ENCODE results near the gene SEMA3E. TPM values are rescaled to one million over a fixed set of nuclear protein-coding genes. Genes with fewer than 3 reads are reported as not detected.

The SEMA3E gene
- total RNA-seq, 1 experiment from 2014 or later = not detected

DNA sequence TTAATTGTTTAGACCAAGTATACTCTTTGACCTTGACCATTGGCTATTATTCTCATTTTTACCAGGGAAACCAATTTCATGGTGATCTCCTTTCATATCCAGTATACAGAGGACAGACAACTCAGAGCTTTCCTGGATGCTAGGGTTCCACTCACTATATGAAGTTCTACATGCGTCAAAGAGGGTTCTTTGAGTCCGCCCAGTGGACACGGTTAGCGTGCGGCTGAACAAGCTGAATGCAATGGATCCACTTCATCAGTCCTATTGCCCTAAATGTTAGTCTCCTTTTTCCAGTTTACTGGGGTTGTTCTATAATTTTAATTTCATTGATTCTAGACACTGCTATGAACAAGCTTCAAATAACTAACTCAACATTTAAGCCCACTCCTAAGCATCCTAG is 323.9 kb downstream of the SEMA3E start:
- Histone ChIP-seq H3K9me3 (ENCODE audit: low read length) (peaks cover 42% of the 10 kb centered on the region), H2AFZ (ENCODE audit: low read length) (no peak overlapping the region), H3K36me3 (ENCODE audit: insufficient read depth, low read length) (no peaks in the 10 kb centered on the region), H3K4me2 (ENCODE audit: low read depth, low read length, poor library complexity, severe bottlenecking) (no peak overlapping the region), H3K9me2 (replicated peaks; ENCODE audit: insufficient read depth, low read length) (no peaks in the 10 kb centered on the region), H3K27me3 (ENCODE audit: low read length) (no peaks in the 10 kb centered on the region), H3K4me3 (ENCODE audit: low read length) (no peak overlapping the region), H3K9ac (ENCODE audit: low read length) (no peak overlapping the region), H4K20me1 (ENCODE audit: insufficient read depth, low read depth, low read length) (no peaks in the 10 kb centered on the region), H3K79me2 (ENCODE audit: low read length) (no peaks in the 10 kb centered on the region), H3K4me1 (ENCODE audit: low read length) (no peaks in the 10 kb centered on the region), H3K27ac (ENCODE audit: low read length) (no peak overlapping the region)
- no peak for DNase-seq

DNA sequence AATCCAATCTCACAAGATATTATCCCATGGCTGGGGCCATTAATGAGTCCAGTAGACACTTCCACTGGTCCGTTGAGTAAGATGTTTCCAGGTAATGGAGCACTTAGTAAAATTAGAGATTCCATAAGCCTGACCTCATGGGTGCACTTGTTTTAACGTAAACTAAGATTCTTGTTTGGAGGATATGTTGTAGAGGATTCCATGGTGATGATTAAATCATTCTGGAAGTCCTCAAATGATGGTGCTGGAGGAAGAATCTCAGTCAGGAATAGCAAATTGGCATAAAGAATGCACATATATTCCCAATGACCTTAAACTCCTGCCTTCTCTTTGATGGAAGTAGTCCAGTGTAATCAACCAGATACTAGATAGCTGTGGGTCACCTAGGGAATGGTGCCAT is 324.3 kb downstream of the SEMA3E start:
- Histone ChIP-seq H3K27ac (ENCODE audit: low read length) (no peak overlapping the region), H2AFZ (ENCODE audit: low read length) (no peak overlapping the region), H3K4me2 (ENCODE audit: low read depth, low read length, poor library complexity, severe bottlenecking) (no peak overlapping the region), H3K27me3 (ENCODE audit: low read length) (no peaks in the 10 kb centered on the region), H3K9ac (ENCODE audit: low read length) (no peak overlapping the region), H3K4me1 (ENCODE audit: low read length) (no peaks in the 10 kb centered on the region), H3K9me3 (ENCODE audit: low read length) (peaks cover 39% of the 10 kb centered on the region), H3K36me3 (ENCODE audit: insufficient read depth, low read length) (no peaks in the 10 kb centered on the region), H4K20me1 (ENCODE audit: insufficient read depth, low read depth, low read length) (no peaks in the 10 kb centered on the region), H3K4me3 (ENCODE audit: low read length) (no peak overlapping the region), H3K9me2 (replicated peaks; ENCODE audit: insufficient read depth, low read length) (no peaks in the 10 kb centered on the region), H3K79me2 (ENCODE audit: low read length) (no peaks in the 10 kb centered on the region)
- DNase-seq = no peak

DNA sequence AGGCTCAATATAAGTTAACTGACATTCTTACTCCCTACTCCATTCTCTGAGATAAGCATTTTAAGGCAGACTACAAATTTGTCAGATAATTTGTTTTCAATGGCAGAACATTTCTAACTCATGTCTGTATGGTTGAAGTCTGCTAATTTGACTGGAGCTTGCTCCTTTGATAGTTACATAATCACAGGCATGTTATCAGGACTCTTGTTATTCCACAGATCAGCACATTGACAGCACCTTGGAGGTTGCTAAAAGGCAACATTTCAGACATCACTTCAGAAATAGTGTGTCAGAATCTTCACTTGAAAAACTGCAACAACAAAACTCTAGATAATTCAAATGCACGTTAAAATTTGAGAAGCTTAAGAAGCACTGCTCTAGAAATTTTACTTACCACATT is 327.9 kb downstream of the SEMA3E start:
- no peaks in the 10 kb centered on the region for H4K20me1 ChIP-seq (ENCODE audit: insufficient read depth, low read depth, low read length)
- no peak overlapping the region for H3K4me3 ChIP-seq (ENCODE audit: low read length)
- DNase-seq = no peak
- H3K36me3 ChIP-seq (ENCODE audit: insufficient read depth, low read length) = no peaks in the 10 kb centered on the region
- peaks cover 37% of the 10 kb centered on the region; the same call in 1 of the 2 replicates for H3K9me3 ChIP-seq (ENCODE audit: low read length)
- no peak overlapping the region for H2AFZ ChIP-seq (ENCODE audit: low read length)
- H3K9ac ChIP-seq (ENCODE audit: low read length) = no peak overlapping the region
- no peaks in the 10 kb centered on the region for H3K27me3 ChIP-seq (ENCODE audit: low read length)
- H3K27ac ChIP-seq (ENCODE audit: low read length) = no peak overlapping the region
- H3K79me2 ChIP-seq (ENCODE audit: low read length) = no peaks in the 10 kb centered on the region
- H3K4me1 ChIP-seq (ENCODE audit: low read length) = no peaks in the 10 kb centered on the region
- H3K4me2 ChIP-seq (ENCODE audit: low read depth, low read length, poor library complexity, severe bottlenecking) = no peak overlapping the region
- H3K9me2 ChIP-seq (replicated peaks; ENCODE audit: insufficient read depth, low read length) = no peaks in the 10 kb centered on the region

DNA sequence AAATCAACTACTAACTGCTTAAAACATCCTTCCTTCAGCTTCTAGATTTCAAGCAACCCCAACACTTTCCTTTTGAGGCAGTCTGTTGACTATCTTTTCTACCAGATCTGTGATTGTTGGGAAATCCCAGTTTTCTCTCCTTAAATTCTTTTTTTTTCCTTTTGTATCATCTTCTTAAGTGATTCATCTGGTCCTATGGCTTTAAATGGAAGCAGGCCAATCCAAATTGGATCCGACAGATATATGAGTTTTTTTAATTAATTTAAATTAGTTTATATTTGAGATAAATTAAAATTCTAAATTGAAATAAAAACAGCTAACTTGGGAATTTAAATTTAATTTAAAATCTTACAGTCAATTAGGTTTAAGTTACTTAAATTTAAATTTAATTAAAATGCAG is 335.0 kb downstream of the SEMA3E start:
- Histone ChIP-seq H3K9ac (ENCODE audit: low read length) (no peak overlapping the region), H3K27me3 (ENCODE audit: low read length) (no peaks in the 10 kb centered on the region), H3K4me1 (ENCODE audit: low read length) (no peaks in the 10 kb centered on the region), H3K4me3 (ENCODE audit: low read length) (no peak overlapping the region), H3K9me2 (replicated peaks; ENCODE audit: insufficient read depth, low read length) (no peaks in the 10 kb centered on the region), H3K9me3 (ENCODE audit: low read length) (peaks cover 12% of the 10 kb centered on the region), H3K36me3 (ENCODE audit: insufficient read depth, low read length) (no peaks in the 10 kb centered on the region), H2AFZ (ENCODE audit: low read length) (no peak overlapping the region), H3K27ac (ENCODE audit: low read length) (no peak overlapping the region), H4K20me1 (ENCODE audit: insufficient read depth, low read depth, low read length) (no peaks in the 10 kb centered on the region), H3K79me2 (ENCODE audit: low read length) (no peaks in the 10 kb centered on the region), H3K4me2 (ENCODE audit: low read depth, low read length, poor library complexity, severe bottlenecking) (no peak overlapping the region)
- DNase-seq = no peak

Small RNA genes lying within 50 kb of the gene (small RNA-seq; reads per million reads assigned to genes)
- gene AC079987.1 = not detected

All from Karpas-422 (cell line).